ENCODE data around the gene CORT.

The CORT gene

GRCh38 chr1:10431070-10431730 lies 18.6 kb upstream of the CORT start:
- H3K4me3 ChIP-seq (ENCODE audit: low read length), result peak overlapping the region; percentile 92
- DNase-seq (ENCODE audit: low read depth), result peak; percentile 29
- TF ChIP-seq CTCF (conservative IDR thresholded peaks at IDR 0.05; ENCODE audit: low read length), result no peak

- DNase-seq (ENCODE audit: low read depth), result no peak
- H3K4me3 ChIP-seq (ENCODE audit: low read length), result no peak overlapping the region
- TF ChIP-seq CTCF (conservative IDR thresholded peaks at IDR 0.05; ENCODE audit: low read length), result no peak
Measured at GRCh38 chr1:10432910-10433700, 16.7 kb upstream of the CORT start.

- DNase-seq (ENCODE audit: low read depth), result no peak
- TF ChIP-seq CTCF (conservative IDR thresholded peaks at IDR 0.05; ENCODE audit: low read length), result no peak
- H3K4me3 ChIP-seq (ENCODE audit: low read length), result no peak overlapping the region
Measured at GRCh38 chr1:10433790-10434189, 16.0 kb upstream of the CORT start.

GRCh38 chr1:10434590-10434989 lies 15.2 kb upstream of the CORT start:
- no peak for TF ChIP-seq CTCF (conservative IDR thresholded peaks at IDR 0.05; ENCODE audit: low read length)
- no peak for DNase-seq (ENCODE audit: low read depth)
- no peak overlapping the region for H3K4me3 ChIP-seq (ENCODE audit: low read length)

GRCh38 chr1:10437052-10437451 lies 12.8 kb upstream of the CORT start:
- TF ChIP-seq CTCF (conservative IDR thresholded peaks at IDR 0.05; ENCODE audit: low read length), result no peak
- no peak for DNase-seq (ENCODE audit: low read depth)
- no peak overlapping the region for H3K4me3 ChIP-seq (ENCODE audit: low read length)

GRCh38 chr1:10438677-10439163 lies 11.1 kb upstream of the CORT start:
- H3K4me3 ChIP-seq (ENCODE audit: low read length), result no peak overlapping the region
- no peak for TF ChIP-seq CTCF (conservative IDR thresholded peaks at IDR 0.05; ENCODE audit: low read length)
- no peak for DNase-seq (ENCODE audit: low read depth)

GRCh38 chr1:10440305-10440704 lies 9.5 kb upstream of the CORT start:
- no peak for DNase-seq (ENCODE audit: low read depth)
- TF ChIP-seq CTCF (conservative IDR thresholded peaks at IDR 0.05; ENCODE audit: low read length), result no peak
- H3K4me3 ChIP-seq (ENCODE audit: low read length), result no peak overlapping the region

Data from AG10803 (cell line).